Activated CD8-positive, alpha-beta T cell treated with anti-CD3 and anti-CD28 coated beads for 36 hours (primary cell): ENCODE measurements around the gene DTX2. TPM values are rescaled to one million over a fixed set of nuclear protein-coding genes. Genes with fewer than 3 reads are reported as not detected.
"Not testable (repeated sequence)": the region's sequence is repeated elsewhere in the genome, so short reads cannot be mapped to it uniquely, and the experiment has no call there.

Experiments
- ATAC-seq: fragments of 200-7000 bp; cut with Tn5 transposase; one replicate; pipeline ENCODE4 v1.10.0; 2021; ENCODE audit warnings: mild to moderate bottlenecking, moderate library complexity
- CTCF ChIA-PET: fragments of 350-600 bp; sonication (Branson Sonifier 250); formaldehyde crosslinking; loops from one replicate; lab custom pipeline; 2021; ENCODE audit warnings: antibody characterized with exemption; lab: Charles Lee
- POLR2A ChIA-PET: fragments of 350-600 bp; sonication (Branson Sonifier 250); formaldehyde crosslinking; loops from one replicate; lab custom pipeline; 2021; ENCODE audit warnings: antibody characterized with exemption; lab: Charles Lee
- DNase-seq: peaks from one replicate; pipeline ENCODE4 v3.0.0-alpha.2; 2020
- H3K27ac Mint-ChIP-seq: one replicate; pipeline ENCODE4 v1.8.0; 2021; ENCODE audit warnings: mild to moderate bottlenecking, mixed read lengths
- H3K27me3 Mint-ChIP-seq: one replicate; pipeline ENCODE4 v1.8.0; 2021; ENCODE audit warnings: mixed read lengths
- H3K36me3 Mint-ChIP-seq: one replicate; pipeline ENCODE4 v1.8.0; 2021; ENCODE audit warnings: low read depth, mixed read lengths
- H3K4me1 Mint-ChIP-seq: one replicate; pipeline ENCODE4 v1.8.0; 2021; ENCODE audit warnings: low read depth, mixed read lengths
- H3K4me3 Mint-ChIP-seq: one replicate; pipeline ENCODE4 v1.8.0; 2021; ENCODE audit warnings: mild to moderate bottlenecking, moderate library complexity, mixed read lengths
- H3K9me3 Mint-ChIP-seq: one replicate; pipeline ENCODE4 v1.8.0; 2021; ENCODE audit warnings: mixed read lengths
- intact Hi-C: fragments of 100-400 bp; cut with micrococcal nuclease; formaldehyde crosslinking; loops from one replicate; pipeline ENCODE4 v1.10.0; 2022
- total RNA-seq, 2 experiments: library from RNA; stranded (reverse); gene quantifications; one replicate each; pipeline ENCODE4 v1.2.3, GENCODE V29; 2021

DTX2 gene
- total RNA-seq, 2 experiments from 2014 or later = 20.5 to 20.8 TPM

DNA sequence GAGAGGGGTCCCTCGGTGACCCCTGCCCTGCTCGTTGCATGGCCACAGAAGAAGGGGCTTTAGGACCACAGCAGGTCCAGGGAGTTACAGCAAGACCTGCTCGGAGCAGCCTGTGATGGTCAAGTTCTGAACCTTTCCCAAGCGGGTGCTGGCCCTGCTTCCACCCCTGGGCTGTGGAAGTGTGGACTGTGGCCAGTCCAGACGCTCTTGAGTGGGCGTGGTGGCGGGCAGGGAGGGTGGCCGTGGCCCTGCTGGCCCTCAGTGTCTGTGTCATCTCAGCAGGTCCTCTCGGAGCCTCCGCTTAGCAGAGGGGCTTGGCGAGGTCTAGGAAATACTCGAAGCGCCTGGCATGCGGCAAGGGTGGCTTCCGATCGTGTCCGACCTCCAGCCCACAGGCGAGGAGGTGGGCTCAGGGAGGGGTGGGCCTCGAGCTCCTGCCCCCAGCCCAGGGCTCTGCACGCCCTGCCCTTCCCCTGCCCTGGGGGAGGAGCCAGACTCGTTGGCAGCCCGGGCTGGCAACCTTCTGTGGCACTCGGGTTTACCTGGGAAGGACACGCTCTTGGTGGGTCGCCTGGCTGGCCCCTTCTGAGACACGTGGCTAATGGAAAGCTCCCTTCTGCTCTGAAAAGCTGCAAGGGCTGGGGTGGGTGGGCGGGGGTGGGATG lies 36.5 kb downstream of the DTX2 start:
- intact Hi-C loops, H3K27me3 Mint-ChIP-seq, H3K4me1 Mint-ChIP-seq, ATAC-seq, H3K4me3 Mint-ChIP-seq, CTCF ChIA-PET, H3K36me3 Mint-ChIP-seq, H3K9me3 Mint-ChIP-seq, DNase-seq, POLR2A ChIA-PET, H3K27ac Mint-ChIP-seq: not testable (repeated sequence)

DNA sequence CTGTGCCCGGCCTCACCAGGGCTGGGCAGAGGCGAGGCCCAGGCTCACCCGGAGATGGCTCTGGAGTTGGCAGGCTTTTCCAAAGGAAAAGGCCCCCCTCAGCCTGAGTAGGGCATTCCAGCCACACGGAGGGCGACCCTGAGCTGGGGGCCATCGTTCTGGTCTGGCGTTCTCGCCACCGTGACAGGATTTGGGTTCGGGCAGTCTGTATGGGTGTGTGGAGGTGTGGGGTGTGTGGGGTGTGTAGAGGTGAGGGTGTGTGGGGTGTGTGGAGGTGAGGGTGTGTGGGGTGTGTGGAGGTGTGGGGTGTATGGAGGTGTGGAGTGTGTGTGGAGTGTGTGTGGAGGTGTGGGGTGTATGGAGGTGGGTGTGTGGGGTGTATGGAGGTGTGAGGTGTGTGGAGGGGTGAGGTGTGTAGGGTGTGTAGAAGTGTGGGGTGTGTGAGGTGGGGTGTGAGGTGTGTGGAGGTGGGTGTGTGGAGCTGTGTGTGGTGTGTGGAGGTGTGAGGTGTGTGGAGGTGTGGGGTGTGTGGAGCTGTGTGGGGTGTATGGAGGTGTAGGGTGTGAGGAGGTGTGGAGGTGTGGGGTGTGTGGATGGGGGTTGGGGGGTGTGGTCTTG lies 37.2 kb downstream of the DTX2 start:
- POLR2A ChIA-PET, intact Hi-C loops, CTCF ChIA-PET, H3K4me3 Mint-ChIP-seq, H3K27ac Mint-ChIP-seq, H3K9me3 Mint-ChIP-seq, H3K27me3 Mint-ChIP-seq, DNase-seq, H3K4me1 Mint-ChIP-seq, H3K36me3 Mint-ChIP-seq, ATAC-seq: not testable (repeated sequence)

DNA sequence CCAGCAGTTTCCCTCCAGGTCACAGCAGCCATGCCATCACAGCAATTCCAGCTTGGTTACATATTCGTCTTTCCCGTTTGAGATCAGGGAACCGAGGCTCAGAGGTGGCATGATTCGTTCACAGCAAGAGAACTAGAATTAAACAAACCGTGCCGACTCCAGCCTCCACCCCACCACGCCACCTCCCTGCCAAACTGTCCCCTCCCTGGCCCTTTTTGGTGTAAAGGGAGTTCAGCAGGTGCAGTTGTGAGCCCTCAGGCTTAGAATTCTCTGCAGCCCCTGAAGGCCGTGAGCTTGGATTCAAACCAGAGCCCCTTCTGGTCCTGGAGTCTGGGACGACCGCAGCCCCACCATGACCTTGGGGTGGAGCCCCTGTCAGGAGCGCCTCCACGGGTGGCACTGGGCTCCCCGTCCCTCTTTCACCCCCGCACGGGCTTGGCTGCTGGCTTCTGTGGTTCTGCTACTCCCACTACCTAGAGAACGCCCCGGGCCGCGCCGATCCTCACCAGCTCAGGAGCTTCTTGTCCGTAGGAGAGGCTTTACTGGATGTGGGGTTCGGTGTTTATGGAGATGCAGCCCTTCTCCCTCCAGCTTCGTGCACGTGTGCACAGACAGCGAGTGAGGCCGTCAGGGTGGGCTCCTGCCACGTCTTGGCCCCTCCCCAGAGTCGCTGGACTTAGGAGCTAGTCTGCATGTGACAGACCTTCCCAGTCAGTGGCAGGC lies 37.9 kb downstream of the DTX2 start:
- ATAC-seq (peak; percentile 54), DNase-seq (peak; percentile 33)
- H3K4me3 Mint-ChIP-seq, H3K27me3 Mint-ChIP-seq, H3K27ac Mint-ChIP-seq, intact Hi-C loops, H3K4me1 Mint-ChIP-seq, H3K36me3 Mint-ChIP-seq, H3K9me3 Mint-ChIP-seq, POLR2A ChIA-PET: not testable (repeated sequence)
- CTCF ChIA-PET = interaction anchor here (0.7 kb wide), 1 partner anchor 181 kb away, joined by 3 read pairs; no protein-coding TSS in a partner anchor

DNA sequence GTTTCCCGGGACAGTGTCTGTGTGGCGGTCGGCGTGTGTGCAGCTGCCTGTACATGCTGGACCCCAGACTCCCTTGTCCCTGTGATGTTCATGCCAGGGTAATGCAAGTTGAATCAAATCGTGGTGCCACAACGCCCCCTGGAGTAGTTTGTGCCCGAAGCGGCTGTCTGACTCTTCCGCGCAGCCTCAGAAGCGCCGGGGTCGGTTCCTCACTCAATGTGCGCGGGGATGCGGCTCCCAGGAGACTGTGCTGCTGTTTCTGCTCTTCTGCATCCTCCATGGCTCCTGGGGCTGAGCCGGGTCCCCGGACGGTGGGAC lies 38.4 kb downstream of the DTX2 start:
- H3K27ac Mint-ChIP-seq, POLR2A ChIA-PET, H3K36me3 Mint-ChIP-seq, H3K4me3 Mint-ChIP-seq, H3K27me3 Mint-ChIP-seq, H3K9me3 Mint-ChIP-seq, H3K4me1 Mint-ChIP-seq, intact Hi-C loops: not testable (repeated sequence)
- ATAC-seq = peak; percentile 82
- peak; percentile 19 for DNase-seq
- CTCF ChIA-PET = interaction anchor here (0.7 kb wide), 1 partner anchor 181 kb away, joined by 3 read pairs; no protein-coding TSS in a partner anchor

DNA sequence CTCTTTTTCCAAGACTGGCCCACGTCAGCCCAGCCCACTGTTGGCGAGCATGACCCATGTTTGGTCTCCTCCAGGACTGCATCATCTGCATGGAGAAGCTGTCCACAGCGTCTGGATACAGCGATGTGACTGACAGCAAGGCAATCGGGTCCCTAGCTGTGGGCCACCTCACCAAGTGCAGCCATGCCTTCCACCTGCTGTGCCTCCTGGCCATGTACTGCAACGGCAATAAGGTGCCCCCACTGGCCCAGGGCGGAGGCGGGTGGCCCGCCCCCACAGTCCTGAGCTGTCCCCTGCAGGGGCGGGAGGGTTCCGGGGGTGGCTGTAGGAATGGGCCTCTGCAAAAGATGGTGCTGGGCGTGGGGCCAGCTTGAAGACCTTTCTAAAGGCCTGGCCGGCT lies 40.7 kb downstream of the DTX2 start:
- DNase-seq, H3K4me1 Mint-ChIP-seq, H3K36me3 Mint-ChIP-seq, POLR2A ChIA-PET, H3K4me3 Mint-ChIP-seq, CTCF ChIA-PET, ATAC-seq, H3K27me3 Mint-ChIP-seq, H3K9me3 Mint-ChIP-seq, intact Hi-C loops, H3K27ac Mint-ChIP-seq: not testable (repeated sequence)

DNA sequence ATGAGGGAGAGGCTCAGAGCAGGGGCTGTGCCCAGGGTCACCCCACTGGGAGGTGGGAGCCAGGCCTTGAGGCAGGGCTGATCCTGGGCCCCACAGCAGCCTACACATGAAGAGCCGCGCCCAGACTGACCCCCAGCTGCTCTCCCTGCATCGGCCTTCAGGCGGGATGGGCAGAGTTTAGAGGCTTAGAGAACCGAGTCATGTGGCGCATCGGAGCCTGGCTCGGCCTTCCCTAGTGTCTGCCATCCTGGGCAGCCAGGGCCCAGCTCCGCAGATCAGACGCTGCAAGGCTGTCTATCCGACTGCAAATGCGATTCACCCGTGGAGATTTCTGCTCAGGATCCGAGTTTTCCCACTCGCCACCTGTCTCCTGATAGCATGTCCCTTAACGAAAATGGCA lies 41.3 kb downstream of the DTX2 start:
- H3K27me3 Mint-ChIP-seq, H3K4me3 Mint-ChIP-seq, H3K4me1 Mint-ChIP-seq, H3K27ac Mint-ChIP-seq, ATAC-seq, intact Hi-C loops, POLR2A ChIA-PET, H3K36me3 Mint-ChIP-seq, DNase-seq, H3K9me3 Mint-ChIP-seq, CTCF ChIA-PET: not testable (repeated sequence)

DNA sequence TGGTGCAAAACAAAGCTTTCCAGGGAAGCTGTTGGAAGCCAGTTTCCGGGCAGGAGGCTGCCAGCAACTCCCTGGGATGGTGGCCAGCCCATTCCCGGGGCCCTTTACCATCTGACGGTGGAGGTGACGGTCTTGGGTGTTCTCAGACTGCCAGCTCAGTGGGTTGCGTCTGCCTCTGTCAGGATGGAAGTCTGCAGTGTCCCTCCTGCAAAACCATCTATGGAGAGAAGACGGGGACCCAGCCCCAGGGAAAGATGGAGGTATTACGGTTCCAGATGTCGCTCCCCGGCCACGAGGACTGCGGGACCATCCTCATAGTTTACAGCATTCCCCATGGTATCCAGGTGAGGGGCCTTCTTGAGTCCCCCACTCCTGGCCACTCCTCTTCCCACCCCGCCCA lies 41.7 kb downstream of the DTX2 start:
- H3K9me3 Mint-ChIP-seq, H3K27ac Mint-ChIP-seq, H3K36me3 Mint-ChIP-seq, H3K27me3 Mint-ChIP-seq, DNase-seq, H3K4me3 Mint-ChIP-seq, intact Hi-C loops, CTCF ChIA-PET, POLR2A ChIA-PET, ATAC-seq, H3K4me1 Mint-ChIP-seq: not testable (repeated sequence)

DNA sequence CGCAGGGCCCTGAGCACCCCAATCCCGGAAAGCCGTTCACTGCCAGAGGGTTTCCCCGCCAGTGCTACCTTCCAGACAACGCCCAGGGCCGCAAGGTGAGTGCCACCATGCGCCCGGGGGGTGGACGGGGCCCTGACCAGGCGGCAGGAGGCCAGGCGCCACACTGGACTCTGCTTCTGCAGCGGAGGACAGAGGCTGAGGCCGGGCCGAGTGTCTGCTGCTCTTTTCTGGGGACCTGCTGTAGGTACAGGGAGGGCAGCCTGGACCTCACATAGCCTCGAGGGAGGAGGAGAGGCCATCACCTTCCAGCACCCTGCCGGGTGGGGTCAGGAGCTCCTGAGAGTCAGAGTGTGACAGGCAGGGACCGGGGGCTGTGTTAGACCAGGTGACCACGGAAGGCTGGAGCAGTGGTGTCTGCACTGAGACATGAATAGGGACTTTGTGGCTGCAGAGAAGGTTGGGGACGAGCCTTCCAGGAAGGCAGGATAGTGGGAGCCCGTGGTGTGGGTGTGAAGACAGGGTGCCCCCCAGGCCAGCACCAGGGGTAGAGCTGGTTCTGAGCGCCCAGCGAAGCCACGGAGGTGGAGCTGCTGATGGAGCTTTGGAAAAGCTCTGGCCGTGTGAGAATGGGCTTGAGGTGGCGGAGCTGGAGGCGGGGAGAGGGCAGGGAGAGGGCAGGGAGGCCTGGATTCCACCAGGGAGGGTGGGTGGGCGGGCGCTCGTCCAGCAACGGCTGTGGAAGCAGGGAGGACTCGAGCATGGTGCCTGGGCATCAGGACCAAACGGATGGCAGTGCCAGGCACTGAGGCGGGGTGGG lies 43.0 kb downstream of the DTX2 start:
- H3K4me1 Mint-ChIP-seq, CTCF ChIA-PET, H3K9me3 Mint-ChIP-seq, H3K4me3 Mint-ChIP-seq, H3K27ac Mint-ChIP-seq, intact Hi-C loops, H3K36me3 Mint-ChIP-seq, ATAC-seq, H3K27me3 Mint-ChIP-seq, DNase-seq, POLR2A ChIA-PET: not testable (repeated sequence)
